OCI-LY7 (cell line): Measurements from ENCODE around the gene CDKN2C. TPM values are rescaled to one million over a fixed set of nuclear protein-coding genes. Genes with fewer than 3 reads are reported as not detected.
A peak's percentile ranks its signal among the peaks of the same experiment; 100 is the strongest.

Source experiments
- BruUV-seq: library from RNA; stranded (reverse); fragments of 400-500 nt; replicated peaks from 2 replicates; lab custom pipeline; 2021; lab: Mats Ljungman, UMichigan
- CTCF ChIA-PET: fragments of 300-600 bp; sonication (Branson Sonifier 250); formaldehyde crosslinking; loops from one replicate; lab custom pipeline; 2022; ENCODE audit warnings: antibody characterized with exemption; ENCODE audit not compliant: unreplicated experiment; lab: Charles Lee
- POLR2A ChIA-PET: fragments of 300-600 bp; sonication (Branson Sonifier 250); formaldehyde crosslinking; loops from one replicate; lab custom pipeline; 2022; ENCODE audit warnings: antibody characterized with exemption; lab: Charles Lee
- DNase-seq: peaks from one replicate; pipeline ENCODE4 v3.0.0-alpha.2; 2015; ENCODE audit warnings: low spot score
- H2AFZ ChIP-seq: fragments of 200-600 bp; sonication (generic), shearing (Covaris generic); 2 replicates; pipeline ENCODE4 v1.6.1; 2014; ENCODE audit warnings: mild to moderate bottlenecking, antibody characterized with exemption, low read length, moderate library complexity
- H3K27ac ChIP-seq: fragments of 200-600 bp; sonication (generic); 2 replicates; pipeline ENCODE4 v1.5.1; 2014; ENCODE audit warnings: mixed run types, low read depth, mild to moderate bottlenecking, moderate library complexity, low read length, inconsistent platforms; ENCODE audit not compliant: poor library complexity, severe bottlenecking
- H3K36me3 ChIP-seq: fragments of 200-600 bp; sonication (generic); 2 replicates; pipeline ENCODE4 v1.6.1; 2014; ENCODE audit warnings: mild to moderate bottlenecking, antibody characterized with exemption, low read length, moderate library complexity, mixed read lengths; ENCODE audit not compliant: insufficient read depth
- H3K4me1 ChIP-seq: fragments of 200-600 bp; sonication (generic); 2 replicates; pipeline ENCODE4 v1.5.1; 2014; ENCODE audit warnings: mild to moderate bottlenecking, low read length; ENCODE audit not compliant: insufficient read depth, poor library complexity, severe bottlenecking
- H3K4me2 ChIP-seq: fragments of 200-600 bp; sonication (generic); 2 replicates; pipeline ENCODE4 v1.6.1; 2014; ENCODE audit warnings: mild to moderate bottlenecking, low read length
- H3K4me3 ChIP-seq: fragments of 200-600 bp; sonication (generic); 2 replicates; pipeline ENCODE4 v1.5.1; 2014; ENCODE audit warnings: mild to moderate bottlenecking, low read depth, low read length; ENCODE audit not compliant: poor library complexity, severe bottlenecking
- H3K79me2 ChIP-seq: fragments of 200-600 bp; sonication (generic); 2 replicates; pipeline ENCODE4 v1.6.1; 2016; ENCODE audit warnings: low read depth, mild to moderate bottlenecking, low read length, moderate library complexity, mixed read lengths; ENCODE audit not compliant: insufficient read depth
- H3K9me2 ChIP-seq: fragments of 200-600 bp; sonication (generic); 2 replicates; pipeline ENCODE4 v1.6.1; 2016; ENCODE audit warnings: mild to moderate bottlenecking, low read length, mixed read lengths; ENCODE audit not compliant: insufficient read depth
- H3K9me3 ChIP-seq: fragments of 200-600 bp; sonication (generic); 2 replicates; pipeline ENCODE4 v1.6.1; 2014; ENCODE audit warnings: mild to moderate bottlenecking, mixed run types, low read length, mixed read lengths
- H4K20me1 ChIP-seq: fragments of 200-600 bp; sonication (generic); 2 replicates; pipeline ENCODE4 v1.6.1; 2014; ENCODE audit warnings: mild to moderate bottlenecking, antibody characterized with exemption, low read length, moderate library complexity, mixed read lengths; ENCODE audit not compliant: insufficient read depth
- EZH2phosphoT487 ChIP-seq: fragments of 200-600 bp; sonication (generic); IDR thresholded peaks from 2 replicates; pipeline ENCODE4 v1.6.1; 2018; ENCODE audit warnings: low read depth, borderline replicate concordance, mild to moderate bottlenecking, mixed run types, antibody characterized with exemption, low read length, moderate library complexity, mixed read lengths
- intact Hi-C: fragments of 100-400 bp; cut with micrococcal nuclease; formaldehyde crosslinking; loops from one replicate; pipeline ENCODE4 v1.10.0; 2022; ENCODE audit not compliant: unreplicated experiment
- total RNA-seq, 2 experiments: library from RNA; depleted of rRNA in 1 of 2; stranded (reverse); fragments of >200 nt in 1 of 2; shearing (Covaris generic) in 1 of 2; gene quantifications; 2 replicates each; pipeline ENCODE4 v1.2.3, GENCODE V29; 2014 to 2022
- TF ChIP-seq, protein P1 (sequence below): fragments of 200-600 bp; sonication (generic); conservative IDR thresholded peaks from 2 replicates; pipeline ENCODE4 v1.5.1; 2014; ENCODE audit warnings: mild to moderate bottlenecking, antibody characterized with exemption, low read length, moderate library complexity, mixed read lengths

The CDKN2C gene
- total RNA-seq, 2 experiments from 2014 or later, result 46.6 to 71.0 TPM

DNA sequence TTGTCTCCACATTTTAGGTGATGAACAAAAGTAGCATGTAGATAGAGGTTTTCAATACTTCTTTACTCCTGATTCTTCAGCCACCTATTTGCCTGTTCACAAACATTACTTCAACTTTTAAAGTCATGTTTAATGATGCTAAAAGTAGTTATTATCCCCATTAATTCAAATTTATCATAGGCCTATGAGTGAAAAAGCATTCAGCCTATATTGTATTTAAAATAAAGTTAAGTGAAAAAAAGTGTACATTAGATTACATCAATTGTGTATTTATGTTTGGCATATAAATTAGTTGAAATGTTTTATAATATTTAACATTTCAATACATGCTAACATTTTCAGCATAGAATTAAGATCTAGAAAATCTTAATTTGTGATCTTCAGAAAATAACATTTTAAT is 10.5 kb downstream of the CDKN2C start:
- 0 out of 2 replicates have a peak, but pooled peaks cover under 1% of the 10 kb centered on the region for H3K36me3 ChIP-seq
- no TSS peak for BruUV-seq
- no peaks in the 10 kb centered on the region for H4K20me1 ChIP-seq
- intact Hi-C loops, result no loop called here
- H2AFZ ChIP-seq, result no peak overlapping the region
- ChIA-PET CTCF (no interaction called here), POLR2A (no interaction called here)
- H3K4me3 ChIP-seq, result no peak overlapping the region
- TF ChIP-seq EZH2phosphoT487, result no peak
- TF ChIP-seq, protein P1, sequence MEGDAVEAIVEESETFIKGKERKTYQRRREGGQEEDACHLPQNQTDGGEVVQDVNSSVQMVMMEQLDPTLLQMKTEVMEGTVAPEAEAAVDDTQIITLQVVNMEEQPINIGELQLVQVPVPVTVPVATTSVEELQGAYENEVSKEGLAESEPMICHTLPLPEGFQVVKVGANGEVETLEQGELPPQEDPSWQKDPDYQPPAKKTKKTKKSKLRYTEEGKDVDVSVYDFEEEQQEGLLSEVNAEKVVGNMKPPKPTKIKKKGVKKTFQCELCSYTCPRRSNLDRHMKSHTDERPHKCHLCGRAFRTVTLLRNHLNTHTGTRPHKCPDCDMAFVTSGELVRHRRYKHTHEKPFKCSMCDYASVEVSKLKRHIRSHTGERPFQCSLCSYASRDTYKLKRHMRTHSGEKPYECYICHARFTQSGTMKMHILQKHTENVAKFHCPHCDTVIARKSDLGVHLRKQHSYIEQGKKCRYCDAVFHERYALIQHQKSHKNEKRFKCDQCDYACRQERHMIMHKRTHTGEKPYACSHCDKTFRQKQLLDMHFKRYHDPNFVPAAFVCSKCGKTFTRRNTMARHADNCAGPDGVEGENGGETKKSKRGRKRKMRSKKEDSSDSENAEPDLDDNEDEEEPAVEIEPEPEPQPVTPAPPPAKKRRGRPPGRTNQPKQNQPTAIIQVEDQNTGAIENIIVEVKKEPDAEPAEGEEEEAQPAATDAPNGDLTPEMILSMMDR, result no peak
- no peak for DNase-seq
- peaks cover 27% of the 10 kb centered on the region for H3K4me1 ChIP-seq
- H3K9me2 ChIP-seq, result no peaks in the 10 kb centered on the region
- no peaks in the 10 kb centered on the region; the same call in 1 of the 2 replicates for H3K79me2 ChIP-seq
- peak overlapping the region; percentile 77; the same call in 1 of the 2 replicates for H3K4me2 ChIP-seq
- no peak overlapping the region for H3K27ac ChIP-seq
- H3K9me3 ChIP-seq, result no peaks in the 10 kb centered on the region

DNA sequence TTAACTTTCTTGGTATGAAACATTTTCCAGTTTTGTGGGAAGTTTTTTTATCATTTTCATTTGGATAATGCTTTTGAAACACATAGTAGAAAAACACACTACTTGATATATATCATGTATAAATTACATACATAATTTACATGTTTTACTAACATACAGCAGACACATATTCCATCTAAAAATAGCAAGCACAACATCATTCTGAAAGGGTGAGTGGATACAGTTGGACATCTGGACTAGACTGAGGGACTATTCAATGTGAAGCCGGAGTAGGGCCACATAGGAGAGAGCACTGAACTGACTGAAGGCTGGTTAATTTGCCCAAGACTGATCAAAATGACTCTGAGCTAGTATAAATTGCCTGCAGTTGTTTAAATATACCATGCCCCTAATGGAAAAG is 11.7 kb downstream of the CDKN2C start:
- Histone ChIP-seq H3K27ac (no peak overlapping the region), H3K4me3 (no peak overlapping the region), H4K20me1 (no peaks in the 10 kb centered on the region), H3K9me3 (no peaks in the 10 kb centered on the region), H3K4me2 (no peak overlapping the region), H3K79me2 (no peaks in the 10 kb centered on the region; the same call in 1 of the 2 replicates), H2AFZ (no peak overlapping the region), H3K36me3 (no peaks in the 10 kb centered on the region), H3K9me2 (no peaks in the 10 kb centered on the region), H3K4me1 (peaks cover 15% of the 10 kb centered on the region)
- TF ChIP-seq, protein P1, result no peak
- no peak for TF ChIP-seq EZH2phosphoT487
- BruUV-seq, result no TSS peak
- intact Hi-C loops, result no loop called here
- no peak for DNase-seq
- ChIA-PET POLR2A (no interaction called here), CTCF (no interaction called here)

DNA sequence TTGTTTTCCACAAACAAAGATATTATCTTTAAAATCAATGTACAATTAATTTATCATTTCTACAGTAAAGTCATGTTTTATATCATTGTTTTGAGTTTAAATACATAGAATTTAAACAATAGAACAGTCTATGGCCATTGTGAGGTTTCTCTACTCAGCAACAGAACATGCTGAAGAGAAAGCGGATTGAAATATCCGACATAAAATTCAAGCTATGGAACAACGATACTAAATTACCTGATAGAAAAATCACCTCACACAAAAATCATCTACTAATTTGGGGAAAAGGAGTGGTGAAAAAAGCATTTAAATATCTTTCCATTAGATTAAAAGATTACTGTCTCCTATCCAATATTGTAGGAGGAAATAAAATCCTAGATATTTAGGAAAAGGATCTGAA is 12.6 kb downstream of the CDKN2C start:
- H3K27ac ChIP-seq, result no peak overlapping the region
- no peaks in the 10 kb centered on the region for H3K9me2 ChIP-seq
- no peaks in the 10 kb centered on the region for H3K36me3 ChIP-seq
- H2AFZ ChIP-seq, result no peak overlapping the region
- BruUV-seq, result no TSS peak
- TF ChIP-seq, protein P1, result no peak
- TF ChIP-seq EZH2phosphoT487, result no peak
- H3K4me2 ChIP-seq, result no peak overlapping the region
- no peaks in the 10 kb centered on the region for H3K9me3 ChIP-seq
- no peak overlapping the region for H3K4me3 ChIP-seq
- ChIA-PET POLR2A (no interaction called here), CTCF (no interaction called here)
- DNase-seq, result no peak
- H3K4me1 ChIP-seq, result peaks cover 13% of the 10 kb centered on the region
- intact Hi-C loops, result no loop called here
- H4K20me1 ChIP-seq, result no peaks in the 10 kb centered on the region
- no peaks in the 10 kb centered on the region; the same call in 1 of the 2 replicates for H3K79me2 ChIP-seq
